NCI-H1092 treated with DMSO at 0.1 percent for 48 hours (cell line): ENCODE measurements around the gene IZUMO4.

Experiments
- DNase-seq: peaks from one replicate; lab custom pipeline; 2025; lab: John Stamatoyannopoulos, UW

The IZUMO4 gene

GRCh38 chr19:2058570-2059421 is 37.9 kb upstream of the IZUMO4 start:
- DNase-seq = no peak

GRCh38 chr19:2059422-2060201 is 37.1 kb upstream of the IZUMO4 start:
- DNase-seq = peak; percentile 48

- DNase-seq = peak; percentile 50
Observed at GRCh38 chr19:2060884-2061494, 35.7 kb upstream of the IZUMO4 start.

GRCh38 chr19:2061495-2062388 is 35.0 kb upstream of the IZUMO4 start:
- peak; percentile 98 for DNase-seq

- DNase-seq = no peak
Observed at GRCh38 chr19:2062389-2062729, 34.4 kb upstream of the IZUMO4 start.

GRCh38 chr19:2062770-2063169 is 33.9 kb upstream of the IZUMO4 start:
- DNase-seq = no peak

GRCh38 chr19:2063824-2064223 is 32.9 kb upstream of the IZUMO4 start:
- DNase-seq = no peak

- no peak for DNase-seq
Observed at GRCh38 chr19:2064395-2064787, 32.3 kb upstream of the IZUMO4 start.

- DNase-seq = no peak
Observed at GRCh38 chr19:2064788-2065524, 31.8 kb upstream of the IZUMO4 start.

- no peak for DNase-seq
Observed at GRCh38 chr19:2070436-2070827, 26.3 kb upstream of the IZUMO4 start.

- DNase-seq = no peak
Observed at GRCh38 chr19:2070986-2071673, 25.6 kb upstream of the IZUMO4 start.

- DNase-seq = no peak
Observed at GRCh38 chr19:2072757-2073551, 23.8 kb upstream of the IZUMO4 start.

GRCh38 chr19:2076526-2076944 is 20.2 kb upstream of the IZUMO4 start:
- DNase-seq = no peak

- DNase-seq = no peak
Observed at GRCh38 chr19:2077398-2077797, 19.3 kb upstream of the IZUMO4 start.

- DNase-seq = no peak
Observed at GRCh38 chr19:2077833-2078619, 18.7 kb upstream of the IZUMO4 start.

- DNase-seq = no peak
Observed at GRCh38 chr19:2079076-2079864, 17.4 kb upstream of the IZUMO4 start.

- DNase-seq = no peak
Observed at GRCh38 chr19:2079865-2080301, 16.8 kb upstream of the IZUMO4 start.
